Type B pancreatic cell (in vitro differentiated cells): Measurements from ENCODE around the gene ENPP6. TPM values are rescaled to one million over a fixed set of nuclear protein-coding genes. Genes with fewer than 3 reads are reported as not detected.

Source experiments
- DNase-seq: peaks from one replicate; pipeline ENCODE4 v3.0.0; 2021; ENCODE audit warnings: mixed read lengths; ENCODE audit not compliant: unreplicated experiment; ENCODE audit errors: extremely low spot score
- H3K27ac Mint-ChIP-seq: 2 replicates; pipeline ENCODE4 v1.8.0; 2021; ENCODE audit warnings: mild to moderate bottlenecking, mixed read lengths
- H3K27me3 Mint-ChIP-seq: 2 replicates; pipeline ENCODE4 v1.8.0; 2021; ENCODE audit warnings: mixed read lengths
- H3K36me3 Mint-ChIP-seq: 2 replicates; pipeline ENCODE4 v1.8.0; 2021; ENCODE audit warnings: mixed read lengths
- H3K4me1 Mint-ChIP-seq: one replicate; pipeline ENCODE4 v1.8.0; 2021; ENCODE audit warnings: mixed read lengths; ENCODE audit not compliant: unreplicated experiment
- H3K4me3 Mint-ChIP-seq: 2 replicates; pipeline ENCODE4 v1.8.0; 2021; ENCODE audit warnings: mild to moderate bottlenecking, mixed read lengths
- H3K9me3 Mint-ChIP-seq: 2 replicates; pipeline ENCODE4 v1.8.0; 2021; ENCODE audit warnings: mixed read lengths
- CTCF ChIP-seq: fragments of 200-600 bp; sonication (generic); conservative IDR thresholded peaks from 2 replicates; pipeline ENCODE4 v1.5.0; 2021; ENCODE audit warnings: antibody characterized with exemption, mild to moderate bottlenecking
- total RNA-seq: library from RNA; stranded (reverse); gene quantifications from 2 replicates; pipeline ENCODE4 v1.2.1, GENCODE V29; 2021; ENCODE audit warnings: low replicate concordance

The ENPP6 gene
- total RNA-seq, 1 donor from 2014 or later: 0.51 TPM

- no peaks in the 10 kb centered on the region for H3K36me3 Mint-ChIP-seq
- no peaks in the 10 kb centered on the region for H3K4me1 Mint-ChIP-seq
- no peak overlapping the region for H3K27ac Mint-ChIP-seq
- no peak for TF ChIP-seq CTCF
- H3K4me3 Mint-ChIP-seq: no peak overlapping the region
- H3K9me3 Mint-ChIP-seq: no peaks in the 10 kb centered on the region
- no peaks in the 10 kb centered on the region for H3K27me3 Mint-ChIP-seq
- DNase-seq: no peak
Observed at GRCh38 chr4:184126800-184127199, 90.9 kb downstream of the ENPP6 start.

- Mint-ChIP-seq H3K4me3 (no peak overlapping the region), H3K36me3 (no peaks in the 10 kb centered on the region), H3K9me3 (no peaks in the 10 kb centered on the region), H3K27ac (no peak overlapping the region), H3K27me3 (no peaks in the 10 kb centered on the region), H3K4me1 (no peaks in the 10 kb centered on the region)
- no peak for DNase-seq
- no peak for TF ChIP-seq CTCF
Observed at GRCh38 chr4:184122631-184123408, 94.9 kb downstream of the ENPP6 start.

- H3K4me1 Mint-ChIP-seq: no peaks in the 10 kb centered on the region
- H3K9me3 Mint-ChIP-seq: no peaks in the 10 kb centered on the region
- no peak overlapping the region for H3K4me3 Mint-ChIP-seq
- no peak for DNase-seq
- no peak for TF ChIP-seq CTCF
- H3K27me3 Mint-ChIP-seq: no peaks in the 10 kb centered on the region
- H3K36me3 Mint-ChIP-seq: no peaks in the 10 kb centered on the region
- H3K27ac Mint-ChIP-seq: no peak overlapping the region
Observed at GRCh38 chr4:184120549-184121127, 97.0 kb downstream of the ENPP6 start.

- DNase-seq: no peak
- TF ChIP-seq CTCF: no peak
- Mint-ChIP-seq H3K9me3 (no peaks in the 10 kb centered on the region), H3K36me3 (no peaks in the 10 kb centered on the region), H3K4me3 (no peak overlapping the region), H3K4me1 (no peaks in the 10 kb centered on the region), H3K27ac (no peak overlapping the region), H3K27me3 (no peaks in the 10 kb centered on the region)
Observed at GRCh38 chr4:184117662-184118199, 99.9 kb downstream of the ENPP6 start.

GRCh38 chr4:184115399-184115798 lies 102.3 kb downstream of the ENPP6 start:
- Mint-ChIP-seq H3K27ac (no peak overlapping the region), H3K36me3 (no peaks in the 10 kb centered on the region), H3K27me3 (no peaks in the 10 kb centered on the region), H3K9me3 (no peaks in the 10 kb centered on the region), H3K4me1 (no peaks in the 10 kb centered on the region), H3K4me3 (no peak overlapping the region)
- no peak for TF ChIP-seq CTCF
- no peak for DNase-seq
